AG10803 (cell line): Measurements from ENCODE around the gene TRIM71.
"Not testable (repeated sequence)": the region's sequence is repeated elsewhere in the genome, so short reads cannot be mapped to it uniquely, and the experiment has no call there.

ENCODE experiments used
- DNase-seq: peaks from one replicate; pipeline ENCODE4 v3.0.0; 2010; ENCODE audit warnings: low read depth
- H3K4me3 ChIP-seq: 2 replicates; pipeline ENCODE4 v1.5.1; 2011; ENCODE audit warnings: mild to moderate bottlenecking, low read length, control low read depth
- TF ChIP-seq, protein P1 (sequence below): conservative IDR thresholded peaks from 2 replicates; pipeline ENCODE4 v1.5.1; 2011; ENCODE audit warnings: mild to moderate bottlenecking, low read length, control low read depth, inconsistent platforms

Gene TRIM71

GRCh38 chr3:32817558-32818228, at the start of gene TRIM71:
Gene TRIM71, plus strand, starts transcription at chr3:32817997. Its CDS starts 84 bp downstream, at chr3:32818081.
- no peak for DNase-seq
- TF ChIP-seq, protein P1, sequence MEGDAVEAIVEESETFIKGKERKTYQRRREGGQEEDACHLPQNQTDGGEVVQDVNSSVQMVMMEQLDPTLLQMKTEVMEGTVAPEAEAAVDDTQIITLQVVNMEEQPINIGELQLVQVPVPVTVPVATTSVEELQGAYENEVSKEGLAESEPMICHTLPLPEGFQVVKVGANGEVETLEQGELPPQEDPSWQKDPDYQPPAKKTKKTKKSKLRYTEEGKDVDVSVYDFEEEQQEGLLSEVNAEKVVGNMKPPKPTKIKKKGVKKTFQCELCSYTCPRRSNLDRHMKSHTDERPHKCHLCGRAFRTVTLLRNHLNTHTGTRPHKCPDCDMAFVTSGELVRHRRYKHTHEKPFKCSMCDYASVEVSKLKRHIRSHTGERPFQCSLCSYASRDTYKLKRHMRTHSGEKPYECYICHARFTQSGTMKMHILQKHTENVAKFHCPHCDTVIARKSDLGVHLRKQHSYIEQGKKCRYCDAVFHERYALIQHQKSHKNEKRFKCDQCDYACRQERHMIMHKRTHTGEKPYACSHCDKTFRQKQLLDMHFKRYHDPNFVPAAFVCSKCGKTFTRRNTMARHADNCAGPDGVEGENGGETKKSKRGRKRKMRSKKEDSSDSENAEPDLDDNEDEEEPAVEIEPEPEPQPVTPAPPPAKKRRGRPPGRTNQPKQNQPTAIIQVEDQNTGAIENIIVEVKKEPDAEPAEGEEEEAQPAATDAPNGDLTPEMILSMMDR: no peak
- peak within 1 kb of the TSS; percentile 29 for H3K4me3 ChIP-seq

- no peak overlapping the region for H3K4me3 ChIP-seq
- no peak for DNase-seq
- TF ChIP-seq, protein P1: no peak
These were observed 39.4 kb upstream of the TRIM71 start for GRCh38 chr3:32778389-32778788.

DNA sequence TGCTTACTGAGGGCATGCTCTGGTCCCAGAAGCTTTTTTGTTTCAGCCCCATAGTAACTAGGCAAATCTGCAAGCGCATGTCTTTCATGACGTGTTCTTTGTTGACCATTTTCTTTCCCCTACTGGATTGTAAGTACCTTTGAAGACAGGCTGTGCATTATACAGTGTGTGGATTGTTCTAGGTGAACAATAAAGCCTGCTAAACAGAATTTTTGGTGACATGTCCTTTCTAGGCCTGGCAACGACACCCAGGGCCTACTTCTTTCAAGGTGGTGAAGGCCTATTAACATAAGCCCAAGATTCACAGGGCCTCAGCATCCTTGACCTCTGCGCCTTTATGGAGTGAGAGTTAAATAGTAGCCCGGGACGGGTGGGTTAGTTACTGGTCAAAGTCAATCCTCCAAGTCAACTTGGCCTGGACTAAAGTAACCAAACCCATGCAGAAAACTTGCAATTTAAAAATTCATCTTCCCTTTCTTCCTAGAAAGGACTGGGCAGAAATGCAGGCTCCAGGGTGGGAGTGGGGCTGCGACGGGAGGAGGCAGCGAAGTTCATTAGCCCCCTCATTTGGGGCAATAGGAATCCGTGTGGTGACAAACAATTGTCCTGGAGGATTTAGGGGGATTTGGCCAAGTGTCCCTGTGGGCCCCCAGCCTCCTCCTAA, 37.6 kb upstream of the TRIM71 start:
- peak overlapping the region; percentile 71; the same call in 1 of the 2 replicates for H3K4me3 ChIP-seq
- TF ChIP-seq, protein P1: no peak

GRCh38 chr3:32780735-32781210, 37.0 kb upstream of the TRIM71 start:
- peak overlapping the region; percentile 71 for H3K4me3 ChIP-seq
- peak; percentile 27 for DNase-seq
- TF ChIP-seq, protein P1: peak; percentile 17; the same call in 1 of the 2 replicates

More for the DNA sequence above, 37.6 kb upstream of the TRIM71 start:
- DNase-seq: no peak

DNA sequence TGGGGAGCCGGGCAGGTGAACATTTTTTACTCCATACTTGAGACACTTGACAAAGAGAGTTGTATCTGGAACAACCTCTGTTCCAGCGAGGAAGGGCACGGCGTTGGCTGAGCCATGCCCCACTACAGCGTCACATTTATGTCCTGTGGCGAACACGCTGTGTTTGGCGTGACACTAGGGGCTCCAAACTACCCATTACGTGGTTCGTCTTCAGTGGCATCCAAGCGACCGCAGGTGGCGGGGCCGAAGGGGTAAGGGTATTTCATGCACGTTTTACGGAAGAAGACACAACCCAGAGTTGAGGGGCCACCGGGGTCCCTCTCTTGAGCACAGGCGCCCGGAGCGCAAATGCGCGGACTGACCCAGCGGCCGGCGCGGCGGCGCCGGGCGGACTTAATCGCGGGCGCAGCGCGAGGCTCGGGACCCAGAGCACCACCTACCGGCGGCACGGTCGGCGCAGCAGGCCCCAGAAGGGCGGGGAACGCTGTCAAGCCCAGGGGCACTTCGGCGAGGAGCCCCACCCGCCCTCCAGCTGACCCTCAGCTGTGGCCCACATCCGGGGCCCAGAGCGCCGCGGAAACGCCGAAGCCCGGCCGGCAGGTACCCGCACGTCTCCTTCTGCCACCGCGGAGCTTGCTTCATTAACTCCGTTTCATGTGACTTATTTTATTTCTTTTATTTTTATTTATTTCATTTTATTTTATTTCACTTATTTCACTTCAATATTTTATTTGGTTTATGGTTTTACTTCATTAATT, 36.4 kb upstream of the TRIM71 start:
- H3K4me3 ChIP-seq: peak overlapping the region; percentile 71
- DNase-seq: peak; percentile 73
- TF ChIP-seq, protein P1: peak; percentile 63

DNA sequence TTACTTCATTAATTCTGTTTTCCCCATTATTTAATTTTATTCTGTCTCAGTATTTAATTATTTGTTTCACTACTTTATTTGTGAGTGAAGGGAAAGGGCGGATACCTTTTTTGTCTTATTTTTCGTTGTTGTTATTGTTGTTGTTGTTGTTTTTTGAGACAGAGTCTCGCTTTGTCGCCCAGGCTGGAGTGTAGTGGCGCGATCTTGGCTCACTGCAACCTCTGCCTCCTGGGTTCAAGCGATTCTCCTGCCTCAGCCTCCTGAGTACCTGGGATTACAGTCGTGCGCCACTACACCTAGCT, 35.9 kb upstream of the TRIM71 start:
- H3K4me3 ChIP-seq, DNase-seq: not testable (repeated sequence)

DNA sequence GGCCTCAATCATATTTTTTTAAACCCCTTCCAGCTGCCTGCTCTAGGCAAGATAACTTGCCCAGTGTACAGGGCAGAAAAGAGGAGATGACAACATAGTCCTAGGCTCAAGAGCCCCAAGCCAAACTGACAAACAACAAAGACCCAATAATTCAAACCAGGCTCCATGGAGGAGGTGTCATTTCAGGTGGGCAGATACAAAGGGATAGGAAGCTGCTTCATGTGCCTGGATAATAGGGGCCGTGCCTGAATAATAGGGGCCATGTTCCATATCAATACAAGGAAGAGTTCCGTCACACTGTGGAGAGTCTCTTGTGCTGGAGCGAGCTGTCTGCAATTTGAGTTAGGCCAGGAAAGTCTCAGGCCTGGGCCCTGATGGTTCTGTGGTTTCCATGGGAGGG, 35.4 kb upstream of the TRIM71 start:
- DNase-seq: no peak
- no peak overlapping the region for H3K4me3 ChIP-seq
- TF ChIP-seq, protein P1: no peak
